Hematopoietic multipotent progenitor cell treated with erythropoietin and hydrocortisone succinate and interleukin-3 and kit ligand, for 8 days (in vitro differentiated cells): Measurements from ENCODE around the gene NES.

Source experiments
- DNase-seq: peaks from one replicate; pipeline ENCODE4 v3.0.0-alpha.2; 2015

The NES gene

DNA sequence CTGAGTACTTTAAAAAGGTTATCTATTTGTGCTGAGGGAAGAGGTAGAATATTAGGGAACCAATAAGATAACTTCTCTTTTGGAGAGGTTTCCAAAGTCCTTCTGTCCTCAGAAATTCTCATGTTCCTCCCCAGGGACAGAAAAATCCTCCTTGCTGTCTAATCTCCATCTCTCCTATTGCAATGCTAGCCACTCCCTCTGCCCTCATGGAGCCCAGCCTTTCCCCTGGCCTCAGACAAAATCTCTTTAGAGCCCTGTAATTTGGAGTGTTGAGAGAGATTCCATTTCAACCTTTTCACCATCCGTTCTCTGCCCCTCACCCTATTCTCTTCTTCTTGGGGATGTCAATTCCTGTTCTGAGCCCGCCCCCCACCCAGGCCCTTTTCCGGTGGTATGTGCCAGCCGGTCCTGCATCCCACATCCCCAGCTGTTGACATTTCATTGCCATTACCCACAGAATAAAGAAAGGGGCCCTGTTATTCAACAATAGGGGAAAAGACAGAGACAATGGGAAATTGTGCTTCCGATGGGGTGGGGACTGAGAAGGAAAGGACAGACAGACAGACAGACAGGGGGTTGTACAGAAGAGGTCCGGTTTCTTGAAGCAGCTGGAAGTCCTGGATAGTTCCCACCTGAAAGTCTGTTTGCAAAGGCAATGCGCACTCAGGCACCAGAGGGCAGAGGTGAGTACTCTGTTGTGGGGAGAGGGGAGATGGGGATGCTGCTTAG lies 58.2 kb downstream of the NES start, which contains the start of gene HAPLN2:
TSS of gene HAPLN2 (plus strand) at position 563 of the 729 bp plus-strand sequence. CDS start 4,076 bp downstream, outside the sequence.
- DNase-seq, result peak; percentile 21
